ENCODE measurements around the gene NEU1.
"Not testable (repeated sequence)": the region's sequence is repeated elsewhere in the genome, so short reads cannot be mapped to it uniquely, and the experiment has no call there.

Gene NEU1

GRCh38 chr6:31874836-31875572 is 12.4 kb upstream of the NEU1 start:
- Histone ChIP-seq H3K27ac (ENCODE audit: insufficient read depth in 1 of 2, low read depth in 1 of 2, low read length in 2 of 2, poor library complexity in 1 of 2, severe bottlenecking in 2 of 2) (no peak overlapping the region), H3K36me3 (ENCODE audit: control insufficient read depth in 4 of 4, insufficient read depth in 4 of 4, low read length in 3 of 4) (peaks cover 0 to 7% (median 5%) of the 10 kb centered on the region in 4 experiments), H3K4me1 (ENCODE audit: control extremely low read depth in 1 of 4, control insufficient read depth in 4 of 4, insufficient read depth in 4 of 4, low read length in 3 of 4) (peaks cover 0 to 2% (median 0%) of the 10 kb centered on the region in 4 experiments), H3K27me3 (replicated peaks in 2 of 5; ENCODE audit: control insufficient read depth in 4 of 5, insufficient read depth in 5 of 5, low read length in 4 of 5) (peaks cover 0 to 3% (median 0%) of the 10 kb centered on the region in 5 experiments), H3K4me3 (ENCODE audit: control insufficient read depth in 1 of 7, extremely low read depth in 1 of 7, insufficient read depth in 4 of 7, low read depth in 2 of 7, low read length in 6 of 7) (no peak overlapping the region), H3K9me3 (ENCODE audit: control extremely low read depth in 1 of 5, control insufficient read depth in 4 of 5, insufficient read depth in 2 of 5, low read depth in 1 of 5, low read length in 4 of 5) (no peaks in the 10 kb centered on the region)
- CTCF ChIA-PET: interaction anchor here (1.0 to 3.0 kb wide), 4 partner anchors 11 to 40 kb away, joined by 3 to 14 read pairs (median 8); partner anchors contain the start of gene NEU1
- no peak for DNase-seq
- POLR2A ChIA-PET: interaction anchor here (0.5 kb wide), 1 partner anchor 23 kb away, joined by 6 read pairs; the partner anchor contains the start of gene EHMT2
- 70% methylated on average over 2 of the region's 5 CpGs for WGBS (ENCODE audit: insufficient coverage)

- no peak overlapping the region for H3K4me3 ChIP-seq (ENCODE audit: control insufficient read depth in 1 of 7, extremely low read depth in 1 of 7, insufficient read depth in 4 of 7, low read depth in 2 of 7, low read length in 6 of 7)
- H3K27me3 ChIP-seq (replicated peaks in 2 of 5; ENCODE audit: control insufficient read depth in 4 of 5, insufficient read depth in 5 of 5, low read length in 4 of 5): peaks cover 0 to 3% (median 0%) of the 10 kb centered on the region in 5 experiments
- H3K27ac ChIP-seq (ENCODE audit: insufficient read depth in 1 of 2, low read depth in 1 of 2, low read length in 2 of 2, poor library complexity in 1 of 2, severe bottlenecking in 2 of 2): no peak overlapping the region
- peaks cover 0 to 2% (median 0%) of the 10 kb centered on the region in 4 experiments for H3K4me1 ChIP-seq (ENCODE audit: control extremely low read depth in 1 of 4, control insufficient read depth in 4 of 4, insufficient read depth in 4 of 4, low read length in 3 of 4)
- no peaks in the 10 kb centered on the region for H3K36me3 ChIP-seq (ENCODE audit: control insufficient read depth in 4 of 4, insufficient read depth in 4 of 4, low read length in 3 of 4)
- ChIA-PET POLR2A (interaction anchor here (0.5 kb wide), 1 partner anchor 23 kb away, joined by 6 read pairs; the partner anchor contains the start of gene EHMT2), CTCF (interaction anchor here (1.3 to 2.8 kb wide), 2 partner anchors 14 to 39 kb away, joined by 3 to 14 read pairs; no protein-coding TSS in a partner anchor)
- WGBS (ENCODE audit: insufficient coverage): 83% methylated on average over 3 of the region's 4 CpGs
- no peak for DNase-seq
- H3K9me3 ChIP-seq (ENCODE audit: control extremely low read depth in 1 of 5, control insufficient read depth in 4 of 5, insufficient read depth in 2 of 5, low read depth in 1 of 5, low read length in 4 of 5): no peaks in the 10 kb centered on the region
Observed at GRCh38 chr6:31874084-31874670, 11.6 kb upstream of the NEU1 start.

GRCh38 chr6:31871046-31871659 is 8.5 kb upstream of the NEU1 start:
- Histone ChIP-seq H3K27me3 (replicated peaks in 2 of 5; ENCODE audit: control insufficient read depth in 4 of 5, insufficient read depth in 5 of 5, low read length in 4 of 5) (peaks cover 0 to 3% (median 0%) of the 10 kb centered on the region in 5 experiments), H3K36me3 (ENCODE audit: control insufficient read depth in 4 of 4, insufficient read depth in 4 of 4, low read length in 3 of 4) (no peaks in the 10 kb centered on the region), H3K27ac (ENCODE audit: insufficient read depth in 1 of 2, low read depth in 1 of 2, low read length in 2 of 2, poor library complexity in 1 of 2, severe bottlenecking in 2 of 2) (no peak overlapping the region), H3K9me3 (ENCODE audit: control extremely low read depth in 1 of 5, control insufficient read depth in 4 of 5, insufficient read depth in 2 of 5, low read depth in 1 of 5, low read length in 4 of 5) (no peaks in the 10 kb centered on the region), H3K4me1 (ENCODE audit: control extremely low read depth in 1 of 4, control insufficient read depth in 4 of 4, insufficient read depth in 4 of 4, low read length in 3 of 4) (peaks cover 0 to 2% (median 0%) of the 10 kb centered on the region in 4 experiments), H3K4me3 (ENCODE audit: control insufficient read depth in 1 of 7, extremely low read depth in 1 of 7, insufficient read depth in 4 of 7, low read depth in 2 of 7, low read length in 6 of 7) (no peak overlapping the region)
- ChIA-PET POLR2A (no interaction called here), CTCF (interaction anchor here (2.9 kb wide), 1 partner anchor 12 kb away, joined by 11 read pairs; no protein-coding TSS in a partner anchor)
- DNase-seq: no peak
- 82% methylated on average over 8 of the region's 9 CpGs for WGBS (ENCODE audit: insufficient coverage)

GRCh38 chr6:31870385-31870921 is 7.8 kb upstream of the NEU1 start:
- Histone ChIP-seq H3K36me3 (ENCODE audit: control insufficient read depth in 4 of 4, insufficient read depth in 4 of 4, low read length in 3 of 4) (no peaks in the 10 kb centered on the region), H3K27ac (ENCODE audit: insufficient read depth in 1 of 2, low read depth in 1 of 2, low read length in 2 of 2, poor library complexity in 1 of 2, severe bottlenecking in 2 of 2) (no peak overlapping the region), H3K27me3 (replicated peaks in 2 of 5; ENCODE audit: control insufficient read depth in 4 of 5, insufficient read depth in 5 of 5, low read length in 4 of 5) (peaks cover 0 to 3% (median 0%) of the 10 kb centered on the region in 5 experiments), H3K9me3 (ENCODE audit: control extremely low read depth in 1 of 5, control insufficient read depth in 4 of 5, insufficient read depth in 2 of 5, low read depth in 1 of 5, low read length in 4 of 5) (no peaks in the 10 kb centered on the region), H3K4me3 (ENCODE audit: control insufficient read depth in 1 of 7, extremely low read depth in 1 of 7, insufficient read depth in 4 of 7, low read depth in 2 of 7, low read length in 6 of 7) (no peak overlapping the region), H3K4me1 (ENCODE audit: control extremely low read depth in 1 of 4, control insufficient read depth in 4 of 4, insufficient read depth in 4 of 4, low read length in 3 of 4) (no peaks in the 10 kb centered on the region)
- POLR2A ChIA-PET: no interaction called here
- peak in 1 of 3 donors; percentile 14 for DNase-seq
- CTCF ChIA-PET: interaction anchor here (2.9 kb wide), 1 partner anchor 13 kb away, joined by 11 read pairs; no protein-coding TSS in a partner anchor
- 90% methylated on average over 15 of the region's 16 CpGs for WGBS (ENCODE audit: insufficient coverage)

GRCh38 chr6:31869343-31869742 is 6.7 kb upstream of the NEU1 start:
- Histone ChIP-seq H3K9me3 (ENCODE audit: control extremely low read depth in 1 of 5, control insufficient read depth in 4 of 5, insufficient read depth in 2 of 5, low read depth in 1 of 5, low read length in 4 of 5) (no peaks in the 10 kb centered on the region), H3K4me1 (ENCODE audit: control extremely low read depth in 1 of 4, control insufficient read depth in 4 of 4, insufficient read depth in 4 of 4, low read length in 3 of 4) (peaks cover 0 to 6% (median 2%) of the 10 kb centered on the region in 4 experiments), H3K36me3 (ENCODE audit: control insufficient read depth in 4 of 4, insufficient read depth in 4 of 4, low read length in 3 of 4) (no peaks in the 10 kb centered on the region), H3K27ac (ENCODE audit: insufficient read depth in 1 of 2, low read depth in 1 of 2, low read length in 2 of 2, poor library complexity in 1 of 2, severe bottlenecking in 2 of 2) (no peak overlapping the region), H3K27me3 (replicated peaks in 2 of 5; ENCODE audit: control insufficient read depth in 4 of 5, insufficient read depth in 5 of 5, low read length in 4 of 5) (peaks cover 0 to 3% (median 0%) of the 10 kb centered on the region in 5 experiments), H3K4me3 (ENCODE audit: control insufficient read depth in 1 of 7, extremely low read depth in 1 of 7, insufficient read depth in 4 of 7, low read depth in 2 of 7, low read length in 6 of 7) (no peak overlapping the region)
- POLR2A ChIA-PET: no interaction called here
- CTCF ChIA-PET: interaction anchor here (1.3 to 1.4 kb wide), 2 partner anchors 12 to 13 kb away, joined by 4 read pairs; no protein-coding TSS in a partner anchor
- DNase-seq: no peak
- WGBS (ENCODE audit: insufficient coverage): 81% methylated on average over 4 of the region's 8 CpGs

- not testable (repeated sequence) for H3K9me3 ChIP-seq (ENCODE audit: control extremely low read depth in 1 of 5, control insufficient read depth in 4 of 5, insufficient read depth in 2 of 5, low read depth in 1 of 5, low read length in 4 of 5); H3K4me3 ChIP-seq (ENCODE audit: control insufficient read depth in 1 of 7, extremely low read depth in 1 of 7, insufficient read depth in 4 of 7, low read depth in 2 of 7, low read length in 6 of 7); DNase-seq; H3K27ac ChIP-seq (ENCODE audit: insufficient read depth in 1 of 2, low read depth in 1 of 2, low read length in 2 of 2, poor library complexity in 1 of 2, severe bottlenecking in 2 of 2); H3K36me3 ChIP-seq (ENCODE audit: control insufficient read depth in 4 of 4, insufficient read depth in 4 of 4, low read length in 3 of 4); H3K27me3 ChIP-seq (replicated peaks in 2 of 5; ENCODE audit: control insufficient read depth in 4 of 5, insufficient read depth in 5 of 5, low read length in 4 of 5)
- POLR2A ChIA-PET: interaction anchor here (0.6 kb wide), 1 partner anchor 33 kb away, joined by 4 read pairs; no protein-coding TSS in a partner anchor
- CTCF ChIA-PET: interaction anchor here (0.7 to 1.4 kb wide), 6 partner anchors 11 to 104 kb away, joined by 3 to 4 read pairs (median 3); no protein-coding TSS in a partner anchor
- whole genome bisulfite sequencing (ENCODE audit: insufficient coverage): no CpG with 5 or more reads among the region's 1 CpG
- peaks cover 0 to 12% (median 4%) of the 10 kb centered on the region in 4 experiments for H3K4me1 ChIP-seq (ENCODE audit: control extremely low read depth in 1 of 4, control insufficient read depth in 4 of 4, insufficient read depth in 4 of 4, low read length in 3 of 4)
Observed at GRCh38 chr6:31868658-31868971, 6.0 kb upstream of the NEU1 start.

Data from common myeloid progenitor, CD34-positive (primary cell).